HG03159 (cell line): Measurements from ENCODE around the gene POLR3C.

Experiments used
- ATAC-seq: cut with Tn5 transposase; IDR thresholded peaks from one replicate; pipeline ENCODE4 v1.9.1; 2021; ENCODE audit warnings: mild to moderate bottlenecking, moderate library complexity; ENCODE audit not compliant: unreplicated experiment

Gene POLR3C

DNA sequence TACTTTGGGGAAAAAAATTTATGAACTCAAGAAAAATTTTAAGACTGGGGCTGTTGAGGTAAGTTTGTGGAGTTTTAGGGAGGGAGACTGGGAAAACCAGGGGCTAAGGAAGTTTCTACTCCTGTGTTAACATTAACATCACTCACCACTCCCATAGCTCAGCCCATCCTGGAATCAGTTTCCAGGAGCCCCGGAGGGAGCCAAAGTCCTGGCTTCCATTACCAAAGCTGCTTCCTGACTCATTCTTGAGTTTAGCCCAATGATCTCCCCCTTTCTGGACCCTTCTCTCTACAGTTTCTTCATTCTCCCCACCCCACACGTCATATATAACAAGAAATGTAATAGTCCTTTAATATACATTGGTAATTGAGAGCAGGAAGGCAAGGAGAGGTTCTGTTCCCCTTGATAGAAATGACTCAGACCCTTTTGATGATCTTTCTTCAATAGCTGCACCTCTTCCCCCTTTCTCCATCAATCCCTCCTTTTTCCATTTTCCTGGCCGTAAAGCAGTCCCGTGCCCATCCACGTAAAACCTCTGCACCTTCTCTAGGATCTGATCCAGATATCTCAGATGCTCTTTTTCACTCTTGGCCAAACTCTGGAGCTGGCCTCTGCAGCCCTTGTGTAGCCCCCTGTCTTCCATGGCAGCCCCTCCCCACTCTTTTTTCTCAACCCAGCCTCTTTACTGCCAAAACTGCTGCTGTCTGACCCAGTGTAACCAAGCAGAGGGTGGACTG is 39.5 kb downstream of the POLR3C start:
- ATAC-seq = no peak

DNA sequence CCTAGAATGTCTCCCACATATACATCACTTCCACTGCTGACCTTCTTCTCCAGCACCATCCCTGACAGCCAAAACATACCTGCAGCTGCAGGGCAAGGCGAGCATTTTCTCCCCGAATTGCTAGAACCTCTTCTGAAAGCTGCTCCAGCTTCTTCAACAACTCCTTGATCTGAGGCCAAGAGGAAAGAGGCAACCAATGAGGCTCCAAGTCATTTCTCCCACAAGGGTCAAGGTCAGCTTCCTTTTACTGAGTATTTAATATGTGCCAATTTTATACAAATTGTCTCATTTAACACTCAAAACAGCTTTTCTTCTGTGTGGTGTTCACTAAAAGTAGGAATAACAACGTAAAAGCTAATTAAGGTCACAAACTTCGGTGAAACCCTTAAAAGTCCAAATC is 44.2 kb downstream of the POLR3C start:
- ATAC-seq = no peak

DNA sequence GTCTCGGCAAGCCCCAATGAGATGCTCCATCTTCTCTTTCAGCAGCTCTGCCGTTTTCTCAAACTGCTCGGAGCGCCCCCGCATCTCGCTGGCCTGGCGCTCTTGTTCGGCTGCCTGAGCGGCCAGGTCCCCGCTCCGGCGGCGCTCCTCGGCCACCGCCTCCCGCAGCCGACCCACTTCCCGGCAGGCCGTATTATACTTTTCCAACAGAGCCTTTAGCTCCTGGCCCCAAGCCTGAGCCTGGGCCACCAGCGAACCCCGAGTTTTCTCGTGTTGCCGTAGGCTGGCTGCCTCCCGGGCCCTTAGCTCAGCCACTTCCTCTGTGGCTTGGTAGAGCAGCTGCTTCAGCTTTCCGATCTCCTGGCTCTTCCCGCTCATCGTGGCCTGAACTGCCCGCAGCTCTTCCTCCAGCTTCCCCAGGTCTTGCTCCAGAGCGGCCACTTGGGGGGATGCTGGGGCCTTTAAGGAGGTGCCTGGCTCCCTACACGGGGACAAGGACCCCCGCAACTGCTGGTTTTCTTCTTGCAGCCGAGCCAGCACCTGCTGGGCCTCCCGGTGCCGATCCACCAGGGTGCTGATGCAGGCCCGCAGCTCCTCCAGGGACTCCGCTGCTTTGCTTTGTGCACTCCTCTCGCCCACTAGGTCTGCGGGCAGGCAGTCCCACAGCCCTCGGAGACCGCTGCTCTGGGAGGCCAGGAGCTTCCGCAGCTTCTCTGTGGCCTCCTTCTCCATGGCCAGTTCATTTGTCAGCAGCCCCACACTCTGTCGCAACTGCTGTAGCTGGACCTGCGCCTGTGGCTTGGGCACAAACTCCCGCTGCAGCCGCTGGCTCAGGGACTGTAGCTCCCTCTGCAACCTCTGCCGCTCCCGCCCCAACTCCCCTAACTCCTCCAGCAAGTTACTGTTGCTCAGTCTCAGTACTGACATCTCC is 48.3 kb downstream of the POLR3C start:
- ATAC-seq = no peak

DNA sequence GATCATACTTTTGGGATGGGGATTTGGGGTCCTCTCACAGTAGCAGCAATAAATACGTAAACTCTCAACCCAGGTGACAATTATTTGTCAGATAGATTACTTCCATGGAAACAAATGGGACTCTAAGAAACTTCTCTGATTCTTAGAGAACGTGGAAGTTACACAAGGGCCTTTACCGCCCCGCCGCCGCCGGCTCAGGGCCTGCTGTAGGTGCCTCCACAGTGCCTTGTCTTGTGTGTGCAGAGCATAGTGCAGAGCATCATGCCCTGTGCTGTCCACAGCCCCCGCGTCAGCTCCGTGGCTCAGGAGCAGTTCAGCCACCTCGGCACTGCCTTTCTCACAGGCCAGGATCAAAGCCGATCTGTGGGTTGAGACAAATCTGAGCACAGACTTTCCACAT is 50.6 kb downstream of the POLR3C start:
- no peak for ATAC-seq

DNA sequence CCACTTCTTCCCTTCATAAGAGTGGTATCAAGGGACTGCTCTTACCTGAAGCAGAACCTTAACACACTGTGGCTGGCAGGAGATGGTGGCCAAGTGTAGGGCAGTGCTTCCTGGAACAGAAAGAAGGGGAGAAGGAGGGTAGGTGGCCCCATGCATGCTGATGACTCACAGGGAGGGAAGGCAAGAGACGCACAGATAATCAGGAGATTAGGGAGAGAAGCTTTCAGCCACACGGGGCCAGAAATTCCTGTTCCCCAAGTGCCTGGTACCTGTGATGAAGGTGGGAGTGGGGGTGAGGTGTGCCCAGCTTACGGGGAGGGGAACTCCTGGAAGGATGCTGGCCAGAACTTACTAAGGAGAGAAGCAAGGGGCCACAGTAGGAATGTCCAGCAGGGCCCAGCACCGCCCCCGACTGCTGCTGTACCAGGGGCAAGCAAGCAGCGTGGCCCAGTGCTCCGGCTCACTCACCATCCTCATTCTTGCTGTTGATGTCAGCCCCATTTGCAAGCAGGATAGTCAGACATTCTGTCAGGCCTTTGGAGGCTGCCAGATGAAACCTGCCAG is 54.0 kb downstream of the POLR3C start:
- ATAC-seq = no peak

DNA sequence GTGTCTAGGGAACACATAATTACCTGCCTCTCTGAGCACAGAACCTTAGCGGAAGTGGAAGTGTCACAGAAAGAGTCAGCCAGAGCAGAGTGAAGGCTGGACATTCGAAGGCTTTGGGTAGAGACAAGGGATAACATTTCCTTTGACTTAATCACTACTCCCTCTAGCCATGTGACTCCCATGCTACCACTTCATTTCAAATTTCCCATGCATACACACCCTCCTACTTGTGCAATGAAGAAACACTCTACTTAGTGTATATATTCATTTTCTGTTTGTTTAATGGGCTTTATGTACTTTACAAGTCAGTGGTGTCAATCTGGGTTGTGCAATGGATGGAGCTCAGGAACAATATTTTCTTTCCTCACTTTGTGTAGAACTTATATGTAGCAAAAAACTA is 54.7 kb downstream of the POLR3C start:
- ATAC-seq = no peak

DNA sequence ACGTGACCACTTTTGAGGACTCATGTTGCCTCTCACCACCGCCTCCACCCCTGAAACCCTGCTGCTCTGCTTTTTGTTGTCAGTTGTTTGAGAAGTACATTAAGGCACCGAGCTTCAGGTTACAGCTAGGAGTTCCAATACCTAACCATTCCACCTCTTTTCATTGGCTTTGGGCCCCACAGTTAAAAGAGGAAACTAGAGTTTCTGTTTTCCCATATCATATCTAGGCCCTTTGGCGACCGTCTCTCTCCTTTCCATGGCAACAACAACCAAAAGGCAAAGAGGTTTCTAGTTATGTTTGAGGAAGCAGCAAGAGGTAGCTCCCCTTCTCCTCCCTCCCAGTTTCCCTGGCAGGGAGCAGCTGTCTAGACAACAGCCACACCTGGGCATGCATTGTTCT is 55.8 kb downstream of the POLR3C start:
- ATAC-seq = no peak

DNA sequence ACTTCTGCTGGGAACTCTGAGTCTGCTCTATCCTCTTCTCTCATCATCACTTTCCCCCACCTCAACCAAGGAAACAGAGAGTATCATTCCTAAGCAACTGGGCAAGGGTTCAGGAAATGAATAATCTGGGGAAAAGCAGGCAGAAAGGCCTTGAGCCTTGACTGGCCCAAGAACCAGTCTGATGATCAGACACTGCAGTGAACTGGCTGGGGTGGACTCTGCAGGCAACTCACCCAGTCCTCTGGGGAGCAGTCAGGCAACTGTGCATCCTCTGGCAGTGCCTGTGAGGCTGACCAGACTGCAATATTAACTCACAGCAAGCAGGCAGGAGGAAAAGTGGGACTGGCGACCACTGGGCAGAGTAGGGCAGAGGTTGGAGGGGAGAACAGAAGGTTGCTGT is 60.7 kb downstream of the POLR3C start:
- no peak for ATAC-seq

DNA sequence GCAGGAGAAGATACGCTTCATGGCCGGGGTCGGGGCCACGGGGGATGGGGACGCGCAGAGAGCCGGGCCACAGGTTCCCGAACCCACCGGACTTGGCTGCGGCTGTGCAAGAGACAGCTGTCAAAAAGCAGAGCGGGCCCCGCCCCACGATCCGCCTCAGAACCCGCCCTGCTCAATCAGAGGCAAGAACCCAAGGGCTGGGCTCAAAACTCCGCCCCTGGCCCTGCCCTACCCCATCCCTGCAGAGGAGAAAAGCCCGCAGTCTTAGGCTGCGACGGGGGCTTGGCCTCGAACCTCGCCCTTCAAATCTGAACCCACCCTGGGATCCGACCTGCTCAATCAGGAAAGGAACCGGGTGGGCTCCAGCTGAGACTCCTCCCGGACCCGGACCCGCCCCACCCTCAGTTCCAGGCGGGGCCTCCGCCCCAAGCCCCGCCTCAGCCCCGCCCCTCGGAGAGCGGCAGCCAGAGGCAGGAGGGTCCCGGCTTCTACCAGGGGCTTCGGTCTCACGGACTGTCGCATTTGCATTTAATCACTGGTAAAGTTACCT is 61.8 kb downstream of the POLR3C start, which contains the start of gene ANKRD35:
Gene ANKRD35, minus strand, starts transcription at position 129 of the 550 bp plus-strand sequence. Its CDS starts 108 bp downstream, at position 21.
- peak; percentile 99 for ATAC-seq

DNA sequence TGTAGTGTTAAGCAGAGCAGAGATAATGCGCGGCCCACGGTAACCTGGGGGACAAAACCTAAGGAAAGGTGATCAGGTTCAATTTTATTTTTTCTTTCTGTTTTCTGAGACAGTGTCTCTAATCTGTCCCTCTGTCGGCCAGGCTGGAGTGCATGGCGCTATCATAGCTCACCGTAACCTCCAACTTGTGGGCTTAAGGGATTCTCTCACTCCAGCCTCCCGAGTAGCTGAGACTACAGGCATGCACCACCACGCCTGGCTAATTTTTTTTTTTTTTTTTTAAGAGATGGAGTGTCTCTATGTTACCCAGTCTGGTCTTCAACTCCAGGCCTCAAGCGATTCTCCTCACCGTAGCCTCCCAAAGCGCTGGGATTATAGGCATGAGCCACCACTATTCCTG is 62.4 kb downstream of the POLR3C start:
- ATAC-seq = no peak

DNA sequence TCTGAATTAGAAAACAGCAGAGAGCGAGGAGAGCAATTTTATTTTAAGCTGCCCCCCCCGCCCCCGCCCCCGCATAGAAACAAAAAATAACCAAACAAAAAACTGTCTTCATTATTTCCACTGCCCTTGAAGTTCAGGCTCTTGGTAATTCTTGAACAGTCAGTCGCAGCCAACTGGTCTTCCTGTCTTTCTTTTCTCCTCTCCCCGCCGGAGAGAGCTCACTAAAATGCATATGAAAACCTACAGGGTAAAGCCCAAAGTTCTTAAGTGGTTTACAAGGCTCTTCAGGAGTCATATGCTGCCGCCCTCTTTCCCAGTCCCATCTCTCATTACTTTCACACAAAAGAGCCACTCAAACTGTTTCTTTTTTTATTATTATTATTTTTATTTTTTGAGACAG is 62.8 kb downstream of the POLR3C start:
- no peak for ATAC-seq

DNA sequence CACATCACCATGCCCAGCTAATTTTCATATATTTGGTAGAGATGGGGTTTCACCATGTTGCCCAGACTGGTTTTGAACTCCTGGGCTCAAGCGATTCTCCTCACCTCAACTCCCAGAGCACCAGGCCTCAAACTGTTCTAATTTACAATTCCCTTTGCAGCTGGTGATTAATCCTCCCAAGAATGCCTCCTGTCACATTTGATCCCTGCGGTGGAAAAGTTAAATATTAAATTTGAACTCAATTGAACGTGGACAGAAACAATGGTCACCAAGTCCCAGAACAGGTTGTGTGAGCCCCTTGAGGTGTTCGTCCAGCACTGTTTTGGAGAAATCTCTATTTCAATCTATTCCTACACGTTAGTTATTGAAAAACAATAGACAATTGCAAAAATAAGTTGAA is 63.6 kb downstream of the POLR3C start:
- no peak for ATAC-seq

DNA sequence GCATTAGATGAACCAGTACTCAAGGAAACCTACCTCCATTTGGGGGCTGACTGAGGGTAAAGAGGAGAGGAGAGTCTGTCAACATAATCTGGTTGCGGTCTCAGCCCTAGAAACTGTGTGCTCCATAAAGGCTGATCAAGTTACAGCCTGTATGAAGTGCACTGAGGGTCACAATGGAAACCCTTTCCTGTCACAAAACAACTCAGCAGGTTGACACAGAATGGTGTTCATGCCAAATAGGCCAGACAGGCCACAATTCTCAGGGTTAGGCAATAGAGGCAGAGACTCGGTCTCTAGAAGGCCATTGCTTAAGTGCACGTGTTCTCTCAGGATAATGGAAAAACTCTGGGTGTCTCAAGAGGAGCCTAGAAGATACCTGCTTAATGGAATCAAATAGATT is 65.7 kb downstream of the POLR3C start:
- ATAC-seq = no peak

DNA sequence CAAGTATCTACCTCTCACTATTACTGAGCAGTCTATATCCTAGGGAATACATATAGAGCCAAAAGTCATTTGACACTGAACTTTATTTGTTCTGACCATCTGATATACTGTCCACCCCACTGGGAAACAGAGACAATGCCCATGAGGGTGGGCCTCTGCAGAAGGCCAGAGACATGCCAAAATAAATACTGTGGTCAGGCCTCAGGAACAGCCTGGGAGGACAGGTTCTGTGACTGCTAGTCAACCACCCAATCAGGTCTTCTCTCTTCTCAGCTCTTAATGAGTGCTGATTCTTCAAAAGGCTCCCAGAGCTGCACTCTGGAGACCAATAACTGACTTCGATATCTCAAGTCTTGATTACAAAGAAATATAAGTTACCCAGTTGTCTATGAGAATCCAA is 67.1 kb downstream of the POLR3C start:
- no peak for ATAC-seq

DNA sequence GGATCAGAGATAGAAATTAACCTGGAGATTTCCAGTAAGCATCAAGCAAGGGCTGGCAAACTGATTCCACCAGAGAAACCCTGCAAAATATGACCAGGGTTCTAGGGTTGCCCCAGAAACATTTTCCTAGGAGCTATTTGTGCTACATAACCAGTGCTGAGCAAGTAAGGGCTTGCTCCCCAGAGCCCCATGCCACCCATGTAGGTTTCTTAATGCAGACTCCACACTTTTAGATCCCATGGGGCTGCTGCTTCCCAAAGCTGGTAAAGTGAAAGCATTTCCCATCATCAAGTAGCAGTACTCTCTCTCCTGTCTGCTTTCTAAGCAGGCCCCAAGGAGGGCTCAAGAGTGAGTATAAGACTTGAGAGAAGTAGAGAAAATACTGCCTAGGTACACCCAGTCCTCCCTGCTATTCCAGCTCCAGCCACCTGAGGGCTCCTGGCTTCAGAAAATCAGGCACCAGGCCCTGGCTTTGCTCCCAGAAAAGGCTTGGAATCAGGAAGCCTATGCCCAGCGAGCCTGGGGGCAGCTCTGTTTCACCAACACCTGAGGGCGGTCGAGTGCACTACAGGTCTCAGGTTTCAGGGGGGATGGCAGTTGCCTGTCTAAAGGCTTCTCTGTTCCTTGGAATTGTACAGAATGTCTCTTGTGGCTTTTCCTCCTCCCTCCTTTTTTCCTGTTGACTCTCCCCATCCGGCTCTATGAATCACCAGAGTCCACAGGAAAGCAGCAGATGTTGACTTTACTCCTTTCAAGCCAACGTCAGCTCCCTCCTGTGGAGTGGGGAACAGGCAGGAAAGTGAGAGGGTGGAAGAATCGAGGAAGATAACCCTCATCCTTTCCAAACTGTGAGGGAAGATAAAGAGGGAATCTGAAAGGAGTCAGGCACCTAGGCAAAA is 67.8 kb downstream of the POLR3C start:
- no peak for ATAC-seq

DNA sequence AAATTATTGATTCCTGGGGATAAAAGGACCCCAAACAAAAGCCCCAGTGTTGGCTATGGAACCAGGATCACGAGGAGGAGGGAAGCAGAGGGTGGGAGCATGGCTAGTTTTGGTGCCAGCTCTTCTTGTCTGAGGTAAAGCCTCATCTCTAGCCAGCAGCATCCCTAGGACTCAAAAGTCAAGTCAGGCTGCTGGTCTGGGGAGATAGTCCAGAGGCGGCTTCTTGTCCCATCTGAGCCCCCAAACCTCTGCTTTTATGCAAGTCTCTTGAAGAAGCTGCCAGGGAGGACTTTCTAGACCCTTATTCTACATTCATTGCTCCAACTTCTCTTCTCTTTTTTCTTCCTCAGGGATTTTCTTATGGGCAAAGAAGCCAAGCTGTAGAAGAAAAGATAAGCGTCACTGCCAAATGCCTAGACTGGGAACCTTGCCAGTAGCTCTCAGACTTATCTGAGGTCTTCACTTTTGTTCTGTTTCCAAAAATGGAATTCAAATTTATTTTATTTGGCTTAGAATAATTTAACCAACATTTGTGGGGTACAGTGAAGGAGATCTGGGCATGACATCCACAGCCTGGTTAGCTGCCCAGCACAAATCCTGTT is 68.6 kb downstream of the POLR3C start:
- no peak for ATAC-seq

DNA sequence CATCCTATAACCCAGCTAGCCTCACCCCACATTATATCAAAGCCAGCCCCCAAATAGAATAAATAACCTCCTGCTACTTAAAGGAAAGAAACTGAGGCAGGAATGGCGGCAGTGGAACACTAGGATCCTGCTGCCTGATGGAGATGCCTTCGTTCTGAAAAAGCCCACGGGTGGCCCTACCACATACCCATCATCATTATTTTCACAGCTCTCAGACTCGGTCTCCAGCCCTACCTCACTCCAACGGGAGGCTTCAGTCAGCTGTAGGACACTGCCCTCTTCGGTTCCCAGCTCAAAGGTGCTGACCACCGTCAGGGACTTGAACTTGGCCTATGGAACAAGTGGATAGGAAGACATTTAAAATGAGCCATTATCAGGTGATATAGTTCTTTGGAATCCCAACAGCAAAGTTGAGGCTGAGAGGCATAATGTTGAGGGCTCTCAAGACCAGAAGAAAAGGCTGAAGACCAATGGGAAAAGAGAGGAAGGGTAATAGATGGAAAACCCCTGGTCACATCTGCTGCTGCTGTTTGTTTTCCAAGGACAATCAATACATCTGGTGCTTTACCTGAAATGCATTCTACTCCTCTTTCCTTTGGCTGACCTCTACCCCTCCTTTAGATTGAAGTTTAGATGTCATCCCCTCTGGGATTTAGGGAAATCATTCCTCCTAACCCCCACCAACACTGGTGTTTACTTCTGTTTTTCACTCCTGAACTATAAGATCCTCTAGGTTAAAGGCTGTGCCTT is 69.5 kb downstream of the POLR3C start:
- no peak for ATAC-seq
